HFFc6 (cell line): ENCODE measurements around the gene CUX1. TPM values are rescaled to one million over a fixed set of nuclear protein-coding genes. Genes with fewer than 3 reads are reported as not detected.

Experiments
- DNase-seq: peaks from one replicate; pipeline ENCODE4 v3.0.0-alpha.2; 2018
- H3K27ac Mint-ChIP-seq: 2 replicates; pipeline ENCODE4 v1.8.0; 2020; ENCODE audit warnings: mild to moderate bottlenecking, mixed read lengths
- H3K27me3 Mint-ChIP-seq: 2 replicates; pipeline ENCODE4 v1.8.0; 2021; ENCODE audit warnings: mild to moderate bottlenecking, moderate library complexity, mixed read lengths; ENCODE audit not compliant: insufficient read depth
- H3K36me3 Mint-ChIP-seq: 2 replicates; pipeline ENCODE4 v1.8.0; 2021; ENCODE audit warnings: low read depth, mixed read lengths
- H3K4me1 Mint-ChIP-seq: 2 replicates; pipeline ENCODE4 v1.8.0; 2020; ENCODE audit warnings: low read depth, mixed read lengths
- H3K4me3 Mint-ChIP-seq: 2 replicates; pipeline ENCODE4 v1.8.0; 2020; ENCODE audit warnings: mild to moderate bottlenecking, moderate library complexity, mixed read lengths
- H3K9me3 Mint-ChIP-seq: 2 replicates; pipeline ENCODE4 v1.8.0; 2020; ENCODE audit warnings: mild to moderate bottlenecking, mixed read lengths
- total RNA-seq, 6 experiments: library from RNA; stranded (reverse); fragmentation: NEBNext Ultra II Directional; extraction: Animal tissue kit (Norgen Biotek cat#: 25700); gene quantifications; 2 replicates in 1 of 6; 3 replicates in 5 of 6; pipeline ENCODE4 v1.2.3, GENCODE V29; 2021
- TF ChIP-seq, protein P1 (sequence below): fragments of 200-600 bp; sonication (generic); IDR thresholded peaks from 2 replicates; pipeline ENCODE4 v1.5.0; 2021; ENCODE audit warnings: antibody characterized with exemption, mild to moderate bottlenecking

Gene CUX1
- total RNA-seq, 6 experiments from 2014 or later: 46.9 to 64.2 (median 51.6) TPM

GRCh38 chr7:102152672-102153598 lies 335.5 kb downstream of the CUX1 start:
- no peak for DNase-seq
- Mint-ChIP-seq H3K36me3 (peaks cover 11% of the 10 kb centered on the region), H3K4me3 (no peak overlapping the region), H3K9me3 (no peaks in the 10 kb centered on the region; the same call in 1 of the 2 replicates), H3K27me3 (peaks cover 3% of the 10 kb centered on the region), H3K4me1 (peaks cover 9% of the 10 kb centered on the region), H3K27ac (peak overlapping the region; percentile 63; the same call in 1 of the 2 replicates)
- TF ChIP-seq, protein P1, sequence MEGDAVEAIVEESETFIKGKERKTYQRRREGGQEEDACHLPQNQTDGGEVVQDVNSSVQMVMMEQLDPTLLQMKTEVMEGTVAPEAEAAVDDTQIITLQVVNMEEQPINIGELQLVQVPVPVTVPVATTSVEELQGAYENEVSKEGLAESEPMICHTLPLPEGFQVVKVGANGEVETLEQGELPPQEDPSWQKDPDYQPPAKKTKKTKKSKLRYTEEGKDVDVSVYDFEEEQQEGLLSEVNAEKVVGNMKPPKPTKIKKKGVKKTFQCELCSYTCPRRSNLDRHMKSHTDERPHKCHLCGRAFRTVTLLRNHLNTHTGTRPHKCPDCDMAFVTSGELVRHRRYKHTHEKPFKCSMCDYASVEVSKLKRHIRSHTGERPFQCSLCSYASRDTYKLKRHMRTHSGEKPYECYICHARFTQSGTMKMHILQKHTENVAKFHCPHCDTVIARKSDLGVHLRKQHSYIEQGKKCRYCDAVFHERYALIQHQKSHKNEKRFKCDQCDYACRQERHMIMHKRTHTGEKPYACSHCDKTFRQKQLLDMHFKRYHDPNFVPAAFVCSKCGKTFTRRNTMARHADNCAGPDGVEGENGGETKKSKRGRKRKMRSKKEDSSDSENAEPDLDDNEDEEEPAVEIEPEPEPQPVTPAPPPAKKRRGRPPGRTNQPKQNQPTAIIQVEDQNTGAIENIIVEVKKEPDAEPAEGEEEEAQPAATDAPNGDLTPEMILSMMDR: no peak

DNA sequence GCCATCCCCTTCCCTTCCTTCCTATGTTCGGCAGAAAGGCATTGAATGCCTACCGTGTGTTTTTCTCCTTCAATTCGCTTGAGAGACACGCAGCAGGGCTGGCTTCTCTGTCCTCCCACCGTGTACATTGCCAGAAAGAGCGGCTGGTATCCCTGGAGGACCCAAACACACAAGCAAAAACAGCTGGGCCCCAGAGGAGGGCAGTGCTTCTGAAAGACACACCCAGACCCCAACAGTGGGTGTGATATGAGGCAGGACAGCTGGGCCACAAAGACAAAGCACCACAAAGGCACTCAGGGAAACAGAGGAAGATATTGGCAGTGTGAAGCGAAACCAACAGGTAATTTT lies 336.1 kb downstream of the CUX1 start:
- Mint-ChIP-seq H3K27me3 (peaks cover 3% of the 10 kb centered on the region), H3K9me3 (no peaks in the 10 kb centered on the region; the same call in 1 of the 2 replicates), H3K4me1 (peaks cover 9% of the 10 kb centered on the region), H3K4me3 (no peak overlapping the region), H3K27ac (no peak overlapping the region), H3K36me3 (peaks cover 16% of the 10 kb centered on the region)
- DNase-seq: no peak
- TF ChIP-seq, protein P1: no peak

DNA sequence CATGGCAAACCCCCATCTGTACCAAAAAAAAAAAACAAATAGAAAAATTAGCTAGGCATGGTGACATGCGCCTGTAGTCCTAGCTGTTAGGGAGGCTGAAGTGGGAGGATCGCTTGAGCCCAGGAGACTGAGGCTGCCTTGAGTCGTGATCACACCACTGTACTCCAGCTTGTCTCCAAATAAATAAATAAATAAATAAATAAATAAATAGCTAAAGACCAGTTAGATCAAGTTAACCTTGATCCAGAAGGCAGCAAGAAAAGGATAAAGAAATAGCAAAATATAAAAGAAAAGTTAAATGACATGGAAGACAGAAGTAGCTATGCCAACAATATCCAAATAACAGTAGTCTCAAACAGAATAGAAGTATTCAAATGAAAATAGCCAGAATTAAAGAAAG lies 337.0 kb downstream of the CUX1 start:
- Mint-ChIP-seq H3K27ac (no peak overlapping the region), H3K27me3 (peaks cover 3% of the 10 kb centered on the region), H3K4me1 (peaks cover 9% of the 10 kb centered on the region), H3K36me3 (peaks cover 16% of the 10 kb centered on the region), H3K9me3 (no peaks in the 10 kb centered on the region; the same call in 1 of the 2 replicates), H3K4me3 (no peak overlapping the region)
- DNase-seq: no peak
- TF ChIP-seq, protein P1: no peak

GRCh38 chr7:102155821-102156441 lies 338.5 kb downstream of the CUX1 start:
- Mint-ChIP-seq H3K4me3 (no peak overlapping the region), H3K9me3 (no peaks in the 10 kb centered on the region; the same call in 1 of the 2 replicates), H3K27me3 (peaks cover 3% of the 10 kb centered on the region), H3K27ac (no peak overlapping the region), H3K4me1 (peaks cover 3% of the 10 kb centered on the region), H3K36me3 (peaks cover 22% of the 10 kb centered on the region)
- DNase-seq: no peak
- TF ChIP-seq, protein P1: no peak

- H3K36me3 Mint-ChIP-seq: peaks cover 22% of the 10 kb centered on the region
- H3K27ac Mint-ChIP-seq: no peak overlapping the region
- H3K4me3 Mint-ChIP-seq: no peak overlapping the region
- no peaks in the 10 kb centered on the region for H3K4me1 Mint-ChIP-seq
- H3K27me3 Mint-ChIP-seq: no peaks in the 10 kb centered on the region; the same call in none of the 2 replicates
- DNase-seq: no peak
- H3K9me3 Mint-ChIP-seq: no peaks in the 10 kb centered on the region; the same call in 1 of the 2 replicates
- TF ChIP-seq, protein P1: no peak
Observed at GRCh38 chr7:102156867-102157266, 339.4 kb downstream of the CUX1 start.
